GM21381 (cell line): ENCODE measurements around the gene MLH3.
"Not testable (repeated sequence)": the region's sequence is repeated elsewhere in the genome, so short reads cannot be mapped to it uniquely, and the experiment has no call there.

Experiments used
- ATAC-seq: cut with Tn5 transposase; IDR thresholded peaks from one replicate; pipeline ENCODE4 v1.9.1; 2021; ENCODE audit warnings: mild to moderate bottlenecking, moderate library complexity; ENCODE audit not compliant: unreplicated experiment

Gene MLH3

DNA sequence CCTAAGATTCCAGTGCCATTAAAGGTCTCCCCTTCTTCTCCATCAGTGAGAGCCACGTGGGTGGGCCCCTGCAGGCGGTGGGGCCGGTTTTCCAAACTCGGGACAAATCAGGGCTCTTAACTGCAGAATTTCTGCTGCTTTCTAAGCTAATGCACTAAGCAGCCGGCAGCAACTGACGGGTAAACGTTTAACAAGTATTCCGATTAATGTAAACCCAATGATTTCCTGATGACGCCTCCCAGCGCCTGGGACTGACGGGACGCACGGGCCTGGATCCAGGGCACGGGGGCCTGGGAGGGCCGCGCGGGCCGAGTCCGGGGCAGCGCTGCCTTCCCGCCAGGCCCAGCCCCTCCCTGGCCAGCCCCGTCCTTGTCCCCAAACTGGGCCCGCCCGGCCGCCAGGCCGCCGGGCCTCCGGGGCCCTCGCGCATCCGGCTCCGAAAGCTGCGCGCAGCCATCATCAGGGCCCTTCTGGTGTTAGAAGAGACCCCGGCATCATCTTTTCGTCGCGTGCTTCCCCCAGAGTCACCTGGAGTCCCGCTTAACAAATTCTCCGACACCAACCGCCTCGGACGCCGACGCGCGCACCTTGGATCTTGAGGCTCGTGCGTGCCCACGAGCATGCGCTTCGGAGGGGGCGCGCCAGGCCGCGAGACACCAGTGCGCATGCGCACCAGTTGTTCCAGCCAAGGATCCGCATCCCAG, at the start of gene MLH3:
TSS of gene MLH3 (minus strand) at position 616 of the 704 bp plus-strand sequence. CDS start 1,812 bp downstream, outside the sequence.
- peak; percentile 80 for ATAC-seq

DNA sequence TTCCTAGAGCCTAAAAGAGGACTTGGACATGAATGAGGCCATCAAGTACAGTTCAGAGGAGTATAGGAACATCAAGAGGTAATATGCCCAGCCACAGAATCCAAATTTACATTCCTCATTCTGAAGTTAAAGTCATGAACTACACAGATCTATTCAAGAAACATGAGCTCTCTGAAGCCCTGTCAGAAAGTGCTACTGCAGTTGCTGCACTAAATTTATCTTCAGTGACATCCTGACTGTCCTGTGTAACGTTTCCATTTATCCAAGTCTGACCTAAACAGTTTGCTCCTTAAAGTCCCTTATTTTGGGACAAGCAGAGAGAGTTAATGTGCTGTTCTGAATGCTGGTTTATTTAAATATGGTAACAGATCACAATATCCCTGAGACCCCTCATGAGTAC, 47.4 kb upstream of the MLH3 start:
- no peak for ATAC-seq

GRCh38 chr14:75098212-75098611, 46.9 kb upstream of the MLH3 start:
- ATAC-seq: no peak

DNA sequence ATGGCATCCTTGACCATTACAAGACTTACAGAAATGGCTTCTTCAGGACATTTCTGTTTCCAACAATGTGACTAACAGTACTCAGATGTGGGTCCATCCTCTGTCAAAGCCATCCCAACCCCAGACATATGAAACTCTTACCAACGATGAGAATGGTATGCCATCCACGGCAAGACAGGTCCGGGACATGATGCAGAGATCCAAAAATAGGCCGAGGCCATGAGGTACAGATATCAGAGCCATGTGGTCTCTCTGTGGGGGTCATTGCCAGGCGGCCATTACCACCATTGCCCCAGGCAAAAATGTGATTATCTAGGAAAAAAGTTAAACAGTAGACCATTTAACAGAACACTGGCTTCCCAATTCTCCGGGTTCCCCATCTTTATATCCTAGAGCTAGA, 45.7 kb upstream of the MLH3 start:
- no peak for ATAC-seq

DNA sequence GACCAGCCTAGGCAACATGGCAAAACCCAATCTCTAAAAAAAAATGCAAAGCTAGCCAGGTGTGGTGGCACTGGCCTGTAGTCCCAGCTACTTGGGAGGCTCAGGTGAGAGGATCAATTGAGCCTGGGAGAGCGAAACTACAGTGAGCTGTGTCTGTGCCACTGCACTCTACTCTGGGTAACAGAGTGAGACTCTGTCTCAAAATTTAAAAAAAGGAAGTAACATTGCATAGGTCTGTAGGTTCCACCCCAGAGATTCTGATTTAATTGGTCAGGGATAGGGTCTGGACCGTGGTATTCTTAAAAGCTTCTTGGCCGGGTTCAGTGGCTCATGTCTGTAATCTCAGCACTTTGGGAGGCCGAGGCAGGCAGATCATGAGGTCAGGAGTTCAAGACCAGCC, 44.4 kb upstream of the MLH3 start:
- ATAC-seq: no peak

- no peak for ATAC-seq
Observed at GRCh38 chr14:75094896-75095295, 43.6 kb upstream of the MLH3 start.

- ATAC-seq: no peak
Observed at GRCh38 chr14:75092698-75093097, 41.4 kb upstream of the MLH3 start.

- no peak for ATAC-seq
Observed at GRCh38 chr14:75091251-75091650, 40.0 kb upstream of the MLH3 start.

- no peak for ATAC-seq
Observed at GRCh38 chr14:75090353-75090752, 39.1 kb upstream of the MLH3 start.

GRCh38 chr14:75088566-75089373, 37.5 kb upstream of the MLH3 start:
- ATAC-seq: no peak

DNA sequence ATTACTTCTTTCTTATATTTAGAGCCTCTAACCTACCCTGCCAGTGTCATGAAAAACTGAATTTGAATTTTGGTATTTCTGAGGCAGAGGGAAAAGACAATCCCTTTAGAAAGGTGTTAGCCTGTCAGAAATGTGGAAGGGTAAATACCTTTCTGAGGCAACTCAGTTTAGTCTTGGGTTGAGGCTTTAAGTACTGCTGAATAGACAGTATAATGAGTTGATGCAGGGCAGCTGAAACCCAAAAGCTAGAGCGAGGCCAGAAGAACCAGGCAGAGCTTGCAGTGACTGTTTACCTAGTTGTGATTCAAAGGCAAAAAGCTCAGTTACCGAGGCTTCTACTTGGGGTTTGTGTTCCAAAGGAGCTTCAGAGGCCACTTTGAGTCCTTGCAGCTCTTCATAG, 36.9 kb upstream of the MLH3 start:
- ATAC-seq: no peak

DNA sequence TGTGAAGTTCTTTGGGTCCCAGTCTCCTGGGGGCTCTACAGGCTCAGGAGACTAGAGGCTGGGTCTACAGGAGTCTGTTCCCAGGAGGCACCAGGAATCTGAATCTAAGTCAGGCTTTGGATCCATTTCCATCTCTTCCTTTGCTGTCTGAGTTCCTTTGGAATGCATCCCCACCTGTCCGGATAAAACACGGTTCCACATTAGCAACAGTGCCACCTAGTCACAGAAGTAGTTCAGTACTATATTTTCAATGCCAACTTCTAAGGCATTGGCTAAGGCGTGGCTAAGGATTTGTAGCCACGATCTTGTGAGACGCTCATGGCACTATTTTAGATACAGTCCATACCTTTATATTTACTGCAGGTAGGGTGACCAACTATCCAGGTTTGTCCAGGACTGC, 33.2 kb upstream of the MLH3 start:
- no peak for ATAC-seq

DNA sequence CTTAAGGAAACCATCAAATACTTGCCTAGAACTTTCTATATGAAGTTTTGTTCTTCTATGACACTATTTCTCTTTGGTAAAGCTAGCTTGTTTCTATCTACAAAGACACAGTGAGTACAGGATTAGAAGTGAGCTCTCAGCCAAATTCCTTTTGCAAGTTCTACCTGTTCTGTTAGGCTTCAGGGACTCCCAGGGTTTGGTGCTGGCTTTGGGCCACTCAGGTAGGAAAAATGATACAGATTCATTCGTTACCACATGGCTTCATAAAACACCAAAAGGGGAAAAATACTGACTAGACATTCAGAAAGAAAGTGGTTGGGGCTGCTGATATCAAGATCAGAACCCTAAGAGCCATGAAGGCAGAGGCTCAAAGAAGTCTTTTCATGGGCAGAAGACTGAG, 32.0 kb upstream of the MLH3 start:
- no peak for ATAC-seq

- no peak for ATAC-seq
Observed at GRCh38 chr14:75081660-75082229, 30.5 kb upstream of the MLH3 start.

DNA sequence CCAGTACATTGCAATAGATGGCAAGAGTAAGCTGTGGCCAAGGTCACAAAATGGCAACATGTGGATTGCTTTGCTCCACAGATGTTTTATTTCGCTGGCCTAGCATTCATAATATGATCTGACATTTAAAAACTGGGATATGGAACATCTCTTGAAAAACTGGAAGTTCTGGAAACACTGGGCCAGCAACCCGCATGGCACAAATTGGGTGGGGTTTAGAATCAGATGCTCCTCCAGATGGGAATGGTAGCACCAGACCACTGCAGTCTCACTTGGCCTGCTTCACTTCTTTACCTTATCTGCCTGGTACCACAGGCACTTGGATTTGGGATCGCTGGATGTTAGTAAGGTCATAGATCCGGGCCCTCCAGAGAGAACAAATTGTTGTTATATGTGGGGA, 28.3 kb upstream of the MLH3 start:
- no peak for ATAC-seq

- ATAC-seq: no peak
Observed at GRCh38 chr14:75077794-75078193, 26.5 kb upstream of the MLH3 start.

DNA sequence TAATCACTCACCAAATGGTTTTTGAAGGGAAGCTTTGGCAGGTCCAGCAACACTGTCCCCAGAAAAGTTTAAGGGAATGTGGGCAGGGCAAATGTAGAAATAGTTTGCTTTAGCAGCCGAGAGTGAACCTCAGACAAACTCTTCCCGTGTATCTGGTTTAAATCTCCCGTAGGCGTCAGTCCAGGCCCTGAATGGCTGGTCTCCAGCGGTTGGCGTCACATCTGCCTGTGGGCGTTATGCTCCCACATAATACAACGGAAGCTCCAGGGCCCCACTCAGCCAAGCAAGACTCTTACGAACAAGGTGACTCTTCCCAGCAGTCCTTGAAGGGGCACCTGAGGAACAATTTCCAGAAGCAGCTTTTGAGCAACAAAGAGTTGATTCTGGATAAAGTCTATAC, 19.1 kb upstream of the MLH3 start:
- no peak for ATAC-seq

DNA sequence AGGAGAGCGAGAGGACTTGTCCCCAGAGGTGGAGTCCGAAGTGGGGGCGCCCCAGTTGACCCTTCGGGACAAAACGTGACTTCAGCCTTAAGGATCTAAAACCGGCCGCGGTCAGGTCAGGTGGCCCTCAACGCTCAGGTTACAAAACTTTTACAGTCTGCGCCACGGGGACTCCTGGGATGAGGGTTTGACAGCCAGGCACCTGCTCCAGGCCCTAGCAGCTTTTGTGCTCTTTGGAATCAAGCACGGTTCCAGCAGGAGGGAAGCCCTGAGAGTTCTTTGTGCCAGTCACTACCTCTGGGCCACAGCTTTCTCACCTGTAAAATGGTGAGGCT, 18.5 kb upstream of the MLH3 start:
- ATAC-seq: no peak

DNA sequence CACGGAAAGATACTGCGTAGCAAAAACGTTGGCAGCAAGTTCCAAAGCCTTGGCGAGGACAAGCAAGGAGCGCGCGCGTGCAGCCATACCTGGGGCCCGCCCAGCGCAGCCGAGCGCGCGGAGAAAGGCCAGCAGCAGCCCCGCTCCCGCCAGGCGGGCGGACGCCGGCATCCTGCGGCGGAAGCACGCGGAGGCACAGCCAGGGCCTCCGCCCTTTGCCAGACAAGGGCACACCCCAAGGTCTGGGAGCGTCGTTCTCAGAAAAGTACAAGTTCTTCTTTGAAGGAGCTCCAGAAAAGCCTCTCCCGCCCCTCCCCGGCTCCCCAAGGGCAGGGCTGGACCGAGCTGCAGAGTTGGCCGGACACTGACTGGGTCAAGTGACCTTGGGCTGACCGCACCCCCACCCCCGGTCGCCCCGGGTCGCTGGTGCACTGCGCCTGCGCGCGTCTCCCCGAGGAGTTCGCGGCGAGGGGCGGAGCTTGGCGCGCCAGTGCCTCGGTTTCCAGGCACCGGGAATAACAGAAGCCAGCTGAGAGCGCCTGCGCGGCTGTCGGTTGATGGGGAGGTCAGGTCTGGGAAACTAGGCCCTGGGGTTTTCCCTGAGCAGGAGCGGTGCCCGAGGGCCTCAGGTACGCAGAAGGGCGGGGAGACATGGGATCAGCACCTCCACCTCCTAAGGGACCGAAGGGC, 18.0 kb upstream of the MLH3 start, which contains the start of gene ZC2HC1C:
TSS of gene ZC2HC1C (plus strand) at position 521 of the 690 bp plus-strand sequence. CDS start 933 bp downstream, outside the sequence.
- peak; percentile 61 for ATAC-seq

DNA sequence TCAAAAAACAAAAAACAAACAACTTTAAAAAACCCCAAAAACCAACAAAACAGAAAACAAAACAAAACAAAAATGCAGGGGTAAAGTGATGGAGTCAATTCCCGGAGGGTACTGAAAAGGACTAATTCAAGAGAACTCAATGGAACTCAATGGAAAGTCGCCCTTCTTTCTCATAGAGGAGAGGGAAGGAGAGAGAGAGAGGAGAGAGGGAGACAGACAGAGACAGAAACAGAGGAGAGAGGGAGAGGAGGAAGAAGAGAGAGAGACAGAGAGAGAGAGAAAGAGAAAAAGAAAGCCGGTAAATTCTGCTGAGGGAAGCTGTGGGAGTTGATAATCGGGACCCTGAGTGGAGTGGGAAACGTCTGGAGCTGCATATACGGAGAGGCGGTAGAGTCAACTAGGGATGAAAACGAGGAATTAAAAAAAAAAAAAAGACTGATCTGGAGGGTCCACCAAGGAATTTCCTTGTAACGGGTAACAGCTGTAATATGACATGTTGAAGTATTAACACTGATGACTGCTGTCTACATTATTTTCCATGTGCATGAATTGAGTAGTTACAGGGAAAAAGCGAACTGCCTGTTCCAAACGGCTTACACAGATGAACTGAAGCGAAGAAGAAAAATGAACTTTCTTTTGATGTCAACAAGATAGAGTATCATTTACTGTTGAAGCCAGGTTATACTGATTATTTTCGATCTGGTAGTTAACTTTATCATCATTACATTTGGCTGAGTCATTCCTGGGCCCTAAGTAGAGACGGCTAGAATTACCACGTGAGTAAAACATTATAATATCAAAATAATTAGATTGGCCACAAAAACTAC, 17.2 kb upstream of the MLH3 start:
- no peak for ATAC-seq

DNA sequence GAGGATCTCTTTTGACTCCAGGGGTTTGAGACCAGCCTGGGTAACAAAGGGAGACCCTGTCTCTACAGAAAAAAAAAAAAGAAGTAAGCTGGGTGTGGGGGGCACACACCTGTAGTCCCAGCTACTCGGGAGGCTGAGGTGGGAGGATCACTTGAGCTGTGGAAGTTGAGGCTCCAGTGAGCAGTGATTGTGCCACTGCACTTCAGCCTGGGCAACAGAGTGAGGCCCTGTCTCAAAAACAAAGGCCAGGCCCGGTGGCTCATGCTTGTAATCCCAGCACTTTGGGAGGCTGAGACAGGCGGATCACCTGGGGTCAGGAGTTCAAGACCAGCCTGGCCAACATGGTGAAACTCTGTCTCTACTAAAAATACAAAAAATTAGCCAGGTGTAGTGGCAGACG, 16.5 kb upstream of the MLH3 start:
- ATAC-seq: not testable (repeated sequence)
